CD8-positive, alpha-beta memory T cell (primary cell): ENCODE results near the gene UQCC2. TPM values are rescaled to one million over a fixed set of nuclear protein-coding genes. Genes with fewer than 3 reads are reported as not detected.

ENCODE experiments used
- CTCF ChIA-PET: fragments of 350-600 bp; sonication (Branson Sonifier 250); formaldehyde crosslinking; loops from one replicate; lab custom pipeline; 2021; ENCODE audit warnings: antibody characterized with exemption; lab: Charles Lee
- POLR2A ChIA-PET: fragments of 350-600 bp; sonication (Branson Sonifier 250); formaldehyde crosslinking; loops from one replicate; lab custom pipeline; 2021; ENCODE audit warnings: antibody characterized with exemption; lab: Charles Lee
- DNase-seq, 5 donors: peaks; one replicate each; pipeline versions ENCODE4 v3.0.0 to v3.0.0-alpha.2; 2020 to 2022; ENCODE audit warnings: mixed read lengths in 1 of 5
- H3K27ac ChIP-seq: one replicate; pipeline ENCODE4 v1.7.0; 2013; ENCODE audit warnings: low read depth, mild to moderate bottlenecking, low read length, moderate library complexity
- H3K27me3 ChIP-seq: 2 replicates; pipeline ENCODE4 v1.7.0; 2013; ENCODE audit warnings: low read length, mild to moderate bottlenecking; ENCODE audit not compliant: insufficient read depth, poor library complexity, severe bottlenecking
- H3K36me3 ChIP-seq: 2 replicates; pipeline ENCODE4 v1.7.0; 2013; ENCODE audit warnings: mild to moderate bottlenecking, low read length, moderate library complexity; ENCODE audit not compliant: insufficient read depth
- H3K4me1 ChIP-seq: 2 replicates; pipeline ENCODE4 v1.7.0; 2013; ENCODE audit warnings: mild to moderate bottlenecking, low read length, moderate library complexity; ENCODE audit not compliant: insufficient read depth
- H3K4me3 ChIP-seq: 2 replicates; pipeline ENCODE4 v1.7.0; 2013; ENCODE audit warnings: mild to moderate bottlenecking, low read length
- H3K9me3 ChIP-seq: 2 replicates; pipeline ENCODE4 v1.7.0; 2013; ENCODE audit warnings: mild to moderate bottlenecking, low read length
- H3K27ac Mint-ChIP-seq, 8 donors: one replicate each; pipeline ENCODE4 v1.8.0; 2020 to 2021; ENCODE audit warnings: mixed read lengths in 8 of 8, mild to moderate bottlenecking in 6 of 8, inconsistent platforms in 3 of 8, moderate library complexity in 3 of 8
- H3K27me3 Mint-ChIP-seq, 2 donors: one replicate each; pipeline ENCODE4 v1.8.0; 2020 to 2021; ENCODE audit warnings: mixed read lengths in 2 of 2, mild to moderate bottlenecking in 1 of 2, moderate library complexity in 1 of 2
- H3K36me3 Mint-ChIP-seq, 3 donors: one replicate each; pipeline ENCODE4 v1.8.0; 2020 to 2021; ENCODE audit warnings: mixed read lengths in 3 of 3, inconsistent platforms in 1 of 3, mild to moderate bottlenecking in 1 of 3
- H3K4me1 Mint-ChIP-seq, 3 donors: one replicate each; pipeline ENCODE4 v1.8.0; 2020 to 2021; ENCODE audit warnings: mixed read lengths in 3 of 3, inconsistent platforms in 1 of 3, mild to moderate bottlenecking in 1 of 3
- H3K4me3 Mint-ChIP-seq, 7 donors: one replicate each; pipeline ENCODE4 v1.8.0; 2020 to 2021; ENCODE audit warnings: mixed read lengths in 7 of 7, mild to moderate bottlenecking in 6 of 7, moderate library complexity in 4 of 7, inconsistent platforms in 2 of 7
- H3K9me3 Mint-ChIP-seq, 5 donors: one replicate each; pipeline ENCODE4 v1.8.0; 2020 to 2022; ENCODE audit warnings: mixed read lengths in 5 of 5, mild to moderate bottlenecking in 3 of 5, moderate library complexity in 2 of 5, inconsistent platforms in 1 of 5
- polyA plus RNA-seq: library from polyadenylated mRNA; unstranded; fragments of 300-500 nt; fragmentation: Illumina TruSeq; gene quantifications from one replicate; pipeline ENCODE4 v1.2.3, GENCODE V29; 2021
- total RNA-seq, 2 experiments: library from RNA; stranded (reverse); gene quantifications; one replicate each; pipeline ENCODE4 v1.2.3, GENCODE V29; 2021

The UQCC2 gene
- 100 to 1,000 TPM; 150 to 157 TPM for total RNA-seq
- 46.7 TPM for polyA plus RNA-seq

DNA sequence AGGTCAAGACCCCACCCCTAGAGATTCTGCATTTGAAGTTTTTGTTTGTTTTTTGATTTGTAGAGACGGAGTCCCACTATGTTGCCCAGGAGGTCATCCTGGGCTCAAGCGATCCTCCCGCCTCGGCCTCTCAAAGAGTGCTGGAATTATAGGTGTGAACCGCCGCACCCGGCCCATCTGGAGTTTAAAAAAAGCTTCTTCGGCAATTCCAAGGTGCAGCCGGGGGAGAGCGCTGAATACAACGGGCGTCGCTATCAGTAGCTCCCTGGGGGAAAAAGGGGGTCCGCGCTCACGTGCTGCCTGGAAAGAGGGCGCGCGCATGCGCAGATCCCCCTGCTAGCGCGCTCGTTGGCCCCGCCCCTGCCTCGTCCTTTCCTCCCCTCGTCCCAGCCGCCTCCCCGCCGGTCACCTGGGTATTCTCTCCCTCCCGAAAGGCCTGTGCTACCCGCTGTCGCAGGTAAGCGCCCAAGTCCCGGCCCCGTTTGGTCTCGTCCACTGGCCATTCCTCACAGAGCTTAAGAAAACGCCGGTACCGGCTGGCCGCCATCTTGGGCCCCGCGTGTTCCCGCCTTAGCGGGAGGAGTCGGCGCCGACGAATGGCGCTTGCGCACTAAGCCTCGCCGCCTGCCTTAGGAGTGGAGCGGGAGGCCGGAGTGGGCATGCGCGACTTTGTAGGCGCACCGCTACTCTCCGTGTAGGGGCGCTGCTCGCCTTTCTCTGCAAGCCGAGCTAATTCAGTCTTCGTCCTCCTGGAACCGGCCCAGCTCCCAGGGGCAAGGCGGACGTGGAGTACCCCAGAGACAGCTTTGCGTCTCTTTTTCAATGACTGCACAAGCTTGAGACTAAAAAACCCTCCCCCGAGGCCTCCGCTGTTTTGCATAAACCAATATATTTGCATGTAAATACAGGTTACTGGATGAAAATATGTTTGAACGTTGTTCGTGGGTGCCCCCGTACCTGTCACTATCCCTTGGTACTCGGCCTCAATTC, at the start of gene UQCC2:
TSS of gene UQCC2 (minus strand) at position 561 of the 990 bp plus-strand sequence. CDS start at position 547, 14 bp downstream.
- H3K4me3 Mint-ChIP-seq, result peak within 1 kb of the TSS; percentile 98 to 100 (median 99)
- Histone ChIP-seq H3K27ac (peak within 1 kb of the TSS; percentile 91), H3K36me3 (peaks cover 3% of the 10 kb centered on the region), H3K4me1 (peaks cover 18% of the 10 kb centered on the region), H3K9me3 (no peaks in the 10 kb centered on the region), H3K4me3 (peak within 1 kb of the TSS; percentile 98), H3K27me3 (no peaks in the 10 kb centered on the region)
- CTCF ChIA-PET, result interaction anchor here (0.9 to 2.3 kb wide), 19 partner anchors 9 to 444 kb away, joined by 3 to 20 read pairs (median 4); no protein-coding TSS in a partner anchor
- peaks cover 0 to 2% of the 10 kb centered on the region in 2 donors for H3K27me3 Mint-ChIP-seq
- H3K9me3 Mint-ChIP-seq, result no peaks in the 10 kb centered on the region
- peaks cover 26 to 39% (median 39%) of the 10 kb centered on the region in 3 donors for H3K4me1 Mint-ChIP-seq
- H3K36me3 Mint-ChIP-seq, result peaks cover 0 to 28% (median 6%) of the 10 kb centered on the region in 3 donors
- POLR2A ChIA-PET, result interaction anchor here (0.6 to 2.1 kb wide), 9 partner anchors 14 to 526 kb away, joined by 3 to 8 read pairs (median 4); partner anchors contain the start of genes BAK1, HMGA1 and ITPR3
- H3K27ac Mint-ChIP-seq, result peak within 1 kb of the TSS; percentile 96 to 99 (median 98)
- peak; percentile 96 to 99 (median 98) for DNase-seq

GRCh38 chr6:33759887-33760629, 48.6 kb upstream of the UQCC2 start:
- Histone ChIP-seq H3K36me3 (no peaks in the 10 kb centered on the region), H3K4me3 (no peak overlapping the region), H3K27me3 (no peaks in the 10 kb centered on the region), H3K27ac (no peak overlapping the region), H3K9me3 (no peaks in the 10 kb centered on the region), H3K4me1 (no peaks in the 10 kb centered on the region)
- peaks cover 0 to 7% (median 1%) of the 10 kb centered on the region in 3 donors for H3K4me1 Mint-ChIP-seq
- no peaks in the 10 kb centered on the region for H3K36me3 Mint-ChIP-seq
- H3K4me3 Mint-ChIP-seq, result no peak overlapping the region
- no peak for DNase-seq
- ChIA-PET CTCF (interaction anchor here (0.8 to 3.6 kb wide), 5 partner anchors 8 to 268 kb away, joined by 3 to 17 read pairs (median 4); partner anchors contain the start of genes IP6K3 and UQCC2), POLR2A (no interaction called here)
- no peaks in the 10 kb centered on the region for H3K9me3 Mint-ChIP-seq
- peak overlapping the region in 1 of 8 donors; percentile 38 for H3K27ac Mint-ChIP-seq
- peaks cover 5 to 9% of the 10 kb centered on the region in 2 donors for H3K27me3 Mint-ChIP-seq

GRCh38 chr6:33758815-33759216, 47.3 kb upstream of the UQCC2 start:
- Histone ChIP-seq H3K36me3 (no peaks in the 10 kb centered on the region), H3K27ac (no peak overlapping the region), H3K27me3 (no peaks in the 10 kb centered on the region), H3K9me3 (no peaks in the 10 kb centered on the region), H3K4me1 (no peaks in the 10 kb centered on the region), H3K4me3 (no peak overlapping the region)
- peaks cover 8 to 9% of the 10 kb centered on the region in 2 donors for H3K27me3 Mint-ChIP-seq
- DNase-seq, result no peak
- no peak overlapping the region for H3K27ac Mint-ChIP-seq
- no peak overlapping the region for H3K4me3 Mint-ChIP-seq
- no peaks in the 10 kb centered on the region for H3K36me3 Mint-ChIP-seq
- CTCF ChIA-PET, result interaction anchor here (0.5 to 3.6 kb wide), 3 partner anchors 9 to 219 kb away, joined by 3 to 17 read pairs (median 5); no protein-coding TSS in a partner anchor
- H3K4me1 Mint-ChIP-seq, result peaks cover 0 to 7% (median 1%) of the 10 kb centered on the region in 3 donors
- POLR2A ChIA-PET, result no interaction called here
- no peaks in the 10 kb centered on the region for H3K9me3 Mint-ChIP-seq

GRCh38 chr6:33757906-33758305, 46.4 kb upstream of the UQCC2 start:
- no peaks in the 10 kb centered on the region for H3K36me3 Mint-ChIP-seq
- H3K27ac Mint-ChIP-seq, result peak overlapping the region in 1 of 8 donors; percentile 74
- Histone ChIP-seq H3K36me3 (no peaks in the 10 kb centered on the region), H3K4me1 (no peaks in the 10 kb centered on the region), H3K4me3 (no peak overlapping the region), H3K27me3 (no peaks in the 10 kb centered on the region), H3K27ac (no peak overlapping the region), H3K9me3 (no peaks in the 10 kb centered on the region)
- ChIA-PET CTCF (interaction anchor here (1.0 to 3.6 kb wide), 2 partner anchors 13 to 14 kb away, joined by 3 to 17 read pairs; no protein-coding TSS in a partner anchor), POLR2A (no interaction called here)
- H3K4me3 Mint-ChIP-seq, result no peak overlapping the region
- H3K4me1 Mint-ChIP-seq, result peaks cover 0 to 7% (median 1%) of the 10 kb centered on the region in 3 donors
- no peak for DNase-seq
- peaks cover 6 to 9% of the 10 kb centered on the region in 2 donors for H3K27me3 Mint-ChIP-seq
- no peaks in the 10 kb centered on the region for H3K9me3 Mint-ChIP-seq

- H3K4me1 Mint-ChIP-seq, result peaks cover 0 to 5% (median 1%) of the 10 kb centered on the region in 3 donors
These were observed 45.6 kb upstream of the UQCC2 start for GRCh38 chr6:33757113-33757512.

GRCh38 chr6:33756211-33756954, 44.9 kb upstream of the UQCC2 start:
- CTCF ChIA-PET, result interaction anchor here (1.1 kb wide), 1 partner anchor 15 kb away, joined by 3 read pairs; no protein-coding TSS in a partner anchor
- Histone ChIP-seq H3K36me3 (no peaks in the 10 kb centered on the region), H3K9me3 (no peaks in the 10 kb centered on the region), H3K4me1 (no peaks in the 10 kb centered on the region), H3K27me3 (no peaks in the 10 kb centered on the region), H3K4me3 (no peak overlapping the region), H3K27ac (no peak overlapping the region)
- peaks cover 4 to 9% of the 10 kb centered on the region in 2 donors for H3K27me3 Mint-ChIP-seq
- POLR2A ChIA-PET, result no interaction called here
- H3K4me1 Mint-ChIP-seq, result peaks cover 0 to 4% (median 1%) of the 10 kb centered on the region in 3 donors
- H3K36me3 Mint-ChIP-seq, result no peaks in the 10 kb centered on the region
- H3K9me3 Mint-ChIP-seq, result no peaks in the 10 kb centered on the region
- no peak overlapping the region for H3K27ac Mint-ChIP-seq
- no peak for DNase-seq
- no peak overlapping the region for H3K4me3 Mint-ChIP-seq

More at GRCh38 chr6:33757113-33757512, 45.6 kb upstream of the UQCC2 start:
- no peaks in the 10 kb centered on the region for H3K36me3 Mint-ChIP-seq
- no peak overlapping the region for H3K4me3 Mint-ChIP-seq
- no peaks in the 10 kb centered on the region for H3K4me1 ChIP-seq
- CTCF ChIA-PET, result no interaction called here
- H3K9me3 Mint-ChIP-seq, result no peaks in the 10 kb centered on the region
- no peak overlapping the region for H3K27ac Mint-ChIP-seq
- H3K27me3 Mint-ChIP-seq, result peaks cover 4 to 9% of the 10 kb centered on the region in 2 donors
- DNase-seq, result no peak
- no peak overlapping the region for H3K4me3 ChIP-seq
- no peak overlapping the region for H3K27ac ChIP-seq
- POLR2A ChIA-PET, result no interaction called here
- H3K27me3 ChIP-seq, result no peaks in the 10 kb centered on the region
- H3K9me3 ChIP-seq, result no peaks in the 10 kb centered on the region
- H3K36me3 ChIP-seq, result no peaks in the 10 kb centered on the region
